SU-DHL-6 (cell line): ENCODE data around the gene TRIM2.

Source experiments
- H2AFZ ChIP-seq: fragments of 200-600 bp; sonication (generic); 2 replicates; pipeline ENCODE4 v1.6.1; 2014; ENCODE audit warnings: low read depth, mild to moderate bottlenecking, moderate library complexity, mixed read lengths, antibody characterized with exemption, low read length; ENCODE audit not compliant: severe bottlenecking
- H3F3A ChIP-seq: fragments of 200-600 bp; shearing (Covaris generic); 2 replicates; pipeline ENCODE4 v1.6.0; 2016; ENCODE audit warnings: antibody characterized with exemption, mild to moderate bottlenecking; ENCODE audit not compliant: insufficient read depth
- H3K27ac ChIP-seq: fragments of 200-600 bp; sonication (generic); 2 replicates; pipeline ENCODE4 v1.5.1; 2016; ENCODE audit warnings: low read depth, mild to moderate bottlenecking, low read length, moderate library complexity, mixed read lengths
- H3K27me3 ChIP-seq: fragments of 200-600 bp; sonication (generic), shearing (Covaris generic); 2 replicates; pipeline ENCODE4 v1.6.0; 2014; ENCODE audit warnings: mild to moderate bottlenecking, low read length
- H3K36me3 ChIP-seq: fragments of 200-600 bp; sonication (generic); 2 replicates; pipeline ENCODE4 v1.6.1; 2014; ENCODE audit warnings: mild to moderate bottlenecking, low read length, mixed read lengths
- H3K4me2 ChIP-seq: fragments of 300-600, 200-600 bp; shearing (Covaris generic), sonication (generic); 2 replicates; pipeline ENCODE4 v1.6.0; 2014; ENCODE audit warnings: low read length, low read depth, mild to moderate bottlenecking; ENCODE audit not compliant: poor library complexity, severe bottlenecking
- H3K4me3 ChIP-seq: fragments of 200-600 bp; sonication (generic); 2 replicates; pipeline ENCODE4 v1.5.1; 2014; ENCODE audit warnings: antibody characterized with exemption, low read length, mild to moderate bottlenecking, mixed read lengths; ENCODE audit not compliant: insufficient read depth, poor library complexity, severe bottlenecking
- H3K79me2 ChIP-seq: fragments of 200-600 bp; sonication (generic); 2 replicates; pipeline ENCODE4 v1.6.1; 2014; ENCODE audit warnings: mild to moderate bottlenecking, low read length, moderate library complexity; ENCODE audit not compliant: insufficient read depth
- H3K9ac ChIP-seq: fragments of 200-600 bp; sonication (generic); 2 replicates; pipeline ENCODE4 v1.7.0; 2014; ENCODE audit warnings: mild to moderate bottlenecking, low read length
- H3K9me2 ChIP-seq: fragments of 200-600 bp; sonication (generic); replicated peaks from 2 replicates; pipeline ENCODE4 v1.6.1; 2014; ENCODE audit warnings: low read length; ENCODE audit not compliant: insufficient read depth
- H3K9me3 ChIP-seq: fragments of 200-600 bp; sonication (generic); 2 replicates; pipeline ENCODE4 v1.6.1; 2014; ENCODE audit warnings: low read length, mixed read lengths; ENCODE audit not compliant: insufficient read depth
- H4K20me1 ChIP-seq: fragments of 200-600 bp; sonication (generic); 2 replicates; pipeline ENCODE4 v1.6.1; 2014; ENCODE audit warnings: low read depth, mild to moderate bottlenecking, antibody characterized with exemption, low read length, moderate library complexity, mixed read lengths
- EZH2phosphoT487 ChIP-seq: fragments of 200-600 bp; sonication (generic), shearing (Covaris generic); conservative IDR thresholded peaks from 2 replicates; pipeline ENCODE4 v1.6.1; 2018; ENCODE audit warnings: mild to moderate bottlenecking, antibody characterized with exemption, low read length, moderate library complexity, mixed read lengths
- TF ChIP-seq, protein P1 (sequence below): fragments of 200-600 bp; sonication (generic); IDR thresholded peaks from one replicate; pipeline ENCODE4 v1.5.1; 2017; ENCODE audit warnings: antibody characterized with exemption, mild to moderate bottlenecking, low read length, moderate library complexity; ENCODE audit not compliant: insufficient read depth, poor library complexity, severe bottlenecking

Gene TRIM2

DNA sequence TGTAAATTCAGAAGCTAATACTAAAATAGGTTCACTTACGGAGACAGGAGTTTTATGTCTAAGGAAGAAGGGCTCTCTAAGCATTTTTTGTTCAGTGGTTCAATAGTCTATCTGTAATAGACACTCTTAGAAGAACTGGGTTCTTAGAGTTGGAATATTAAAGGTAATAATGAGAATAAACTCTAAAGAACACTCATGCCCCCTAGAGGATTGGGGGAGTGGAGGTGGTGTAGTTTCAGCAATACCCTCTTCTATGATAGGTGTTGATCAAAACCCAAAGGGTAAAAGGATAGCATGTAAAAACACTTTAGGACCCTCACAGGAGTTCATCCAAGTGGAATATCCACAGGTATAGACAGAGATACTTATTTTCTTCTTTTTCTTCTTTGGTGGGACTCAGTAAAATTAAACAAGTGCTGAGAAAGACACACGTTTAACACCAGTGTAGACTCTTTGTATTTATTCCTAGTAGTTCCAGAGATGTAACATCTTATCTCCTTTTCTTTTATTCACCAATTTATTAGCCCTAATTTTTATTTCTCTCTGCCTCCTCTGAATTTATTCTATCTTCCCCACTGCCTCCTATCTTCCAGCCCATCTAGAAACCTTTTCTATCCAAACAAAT lies 114.6 kb downstream of the TRIM2 start:
- no peaks in the 10 kb centered on the region for H3K9me3 ChIP-seq
- no peak overlapping the region for H3K27ac ChIP-seq
- H3K9ac ChIP-seq, result no peak overlapping the region
- no peak for TF ChIP-seq EZH2phosphoT487
- TF ChIP-seq, protein P1, sequence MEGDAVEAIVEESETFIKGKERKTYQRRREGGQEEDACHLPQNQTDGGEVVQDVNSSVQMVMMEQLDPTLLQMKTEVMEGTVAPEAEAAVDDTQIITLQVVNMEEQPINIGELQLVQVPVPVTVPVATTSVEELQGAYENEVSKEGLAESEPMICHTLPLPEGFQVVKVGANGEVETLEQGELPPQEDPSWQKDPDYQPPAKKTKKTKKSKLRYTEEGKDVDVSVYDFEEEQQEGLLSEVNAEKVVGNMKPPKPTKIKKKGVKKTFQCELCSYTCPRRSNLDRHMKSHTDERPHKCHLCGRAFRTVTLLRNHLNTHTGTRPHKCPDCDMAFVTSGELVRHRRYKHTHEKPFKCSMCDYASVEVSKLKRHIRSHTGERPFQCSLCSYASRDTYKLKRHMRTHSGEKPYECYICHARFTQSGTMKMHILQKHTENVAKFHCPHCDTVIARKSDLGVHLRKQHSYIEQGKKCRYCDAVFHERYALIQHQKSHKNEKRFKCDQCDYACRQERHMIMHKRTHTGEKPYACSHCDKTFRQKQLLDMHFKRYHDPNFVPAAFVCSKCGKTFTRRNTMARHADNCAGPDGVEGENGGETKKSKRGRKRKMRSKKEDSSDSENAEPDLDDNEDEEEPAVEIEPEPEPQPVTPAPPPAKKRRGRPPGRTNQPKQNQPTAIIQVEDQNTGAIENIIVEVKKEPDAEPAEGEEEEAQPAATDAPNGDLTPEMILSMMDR, result peak; percentile 73
- no peak overlapping the region for H3K4me2 ChIP-seq
- no peaks in the 10 kb centered on the region for H4K20me1 ChIP-seq
- H3K27me3 ChIP-seq, result no peaks in the 10 kb centered on the region
- H3K36me3 ChIP-seq, result no peaks in the 10 kb centered on the region
- H3K9me2 ChIP-seq, result no peaks in the 10 kb centered on the region
- H3K4me3 ChIP-seq, result no peak overlapping the region
- no peaks in the 10 kb centered on the region for H3F3A ChIP-seq
- H3K79me2 ChIP-seq, result no peaks in the 10 kb centered on the region
- no peak overlapping the region for H2AFZ ChIP-seq

DNA sequence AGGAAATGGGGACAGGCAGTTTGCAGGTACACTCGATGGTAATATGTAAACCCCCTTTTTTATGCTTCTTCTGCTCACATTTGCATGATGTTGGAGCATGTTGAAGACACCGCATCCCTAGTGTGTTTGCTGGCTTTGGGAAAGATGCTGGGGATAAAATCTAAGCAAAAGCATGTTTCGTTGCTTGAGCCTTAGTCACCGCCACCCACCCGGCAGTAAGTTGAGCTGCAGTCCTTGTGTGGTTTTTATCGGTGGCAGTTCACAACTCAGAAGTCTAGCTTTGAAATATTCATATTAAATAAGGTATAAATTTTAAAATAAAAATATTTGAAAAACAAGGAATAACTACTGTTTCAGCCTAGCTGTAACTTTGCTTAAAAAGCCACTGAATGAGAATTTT lies 118.5 kb downstream of the TRIM2 start:
- H3K9me2 ChIP-seq, result no peaks in the 10 kb centered on the region
- no peak overlapping the region for H3K27ac ChIP-seq
- no peaks in the 10 kb centered on the region for H3K79me2 ChIP-seq
- peak overlapping the region; percentile 17 for H3K4me2 ChIP-seq
- H3K4me3 ChIP-seq, result no peak overlapping the region
- H3K36me3 ChIP-seq, result no peaks in the 10 kb centered on the region
- H3F3A ChIP-seq, result no peaks in the 10 kb centered on the region
- H4K20me1 ChIP-seq, result no peaks in the 10 kb centered on the region
- no peaks in the 10 kb centered on the region for H3K9me3 ChIP-seq
- TF ChIP-seq, protein P1, result no peak
- TF ChIP-seq EZH2phosphoT487, result no peak
- H3K27me3 ChIP-seq, result no peaks in the 10 kb centered on the region
- no peak overlapping the region for H2AFZ ChIP-seq
- no peak overlapping the region for H3K9ac ChIP-seq

DNA sequence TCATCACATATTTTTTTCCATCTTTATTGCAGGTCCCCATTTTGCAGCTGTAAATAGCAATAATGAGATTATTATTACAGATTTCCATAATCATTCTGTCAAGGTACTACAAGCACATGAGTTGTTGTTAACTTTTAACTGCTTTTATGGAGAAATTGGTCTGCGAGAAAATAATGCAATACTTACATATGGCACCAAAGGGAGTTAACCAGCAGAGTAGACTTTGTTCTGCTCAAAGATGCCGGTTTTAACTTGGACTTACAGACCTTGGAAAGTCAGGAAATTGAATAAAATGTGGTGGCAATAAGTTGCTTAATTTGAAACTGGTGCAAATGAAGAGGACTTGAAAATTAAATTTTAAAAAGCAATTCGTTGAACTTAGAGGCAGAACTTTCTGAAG lies 119.8 kb downstream of the TRIM2 start:
- TF ChIP-seq, protein P1, result no peak
- no peak for TF ChIP-seq EZH2phosphoT487

More for the DNA sequence above, 119.8 kb downstream of the TRIM2 start:
- Histone ChIP-seq H3K27me3 (no peaks in the 10 kb centered on the region), H2AFZ (no peak overlapping the region), H3K9me3 (no peaks in the 10 kb centered on the region), H3K4me2 (no peak overlapping the region), H3K79me2 (no peaks in the 10 kb centered on the region), H3K9ac (no peak overlapping the region), H3K4me3 (no peak overlapping the region), H3K9me2 (no peaks in the 10 kb centered on the region), H3K36me3 (no peaks in the 10 kb centered on the region), H3F3A (no peaks in the 10 kb centered on the region), H4K20me1 (no peaks in the 10 kb centered on the region), H3K27ac (no peak overlapping the region)
